ENCODE measurements around the gene BICD2.

BICD2 gene

GRCh38 chr9:92712767-92713166, 51.9 kb downstream of the BICD2 start:
- no peak for DNase-seq (ENCODE audit: low read depth)
- no peak for TF ChIP-seq CTCF (conservative IDR thresholded peaks at IDR 0.05; ENCODE audit: low read depth, low read length)
- no peak overlapping the region for H3K4me3 ChIP-seq (ENCODE audit: low read depth, low read length)

GRCh38 chr9:92711844-92712243, 52.8 kb downstream of the BICD2 start:
- TF ChIP-seq CTCF (conservative IDR thresholded peaks at IDR 0.05; ENCODE audit: low read depth, low read length), result no peak
- H3K4me3 ChIP-seq (ENCODE audit: low read depth, low read length), result no peak overlapping the region
- DNase-seq (ENCODE audit: low read depth), result no peak

GRCh38 chr9:92711146-92711545, 53.5 kb downstream of the BICD2 start:
- no peak for DNase-seq (ENCODE audit: low read depth)
- no peak overlapping the region for H3K4me3 ChIP-seq (ENCODE audit: low read depth, low read length)
- TF ChIP-seq CTCF (conservative IDR thresholded peaks at IDR 0.05; ENCODE audit: low read depth, low read length), result no peak

GRCh38 chr9:92710368-92710767, 54.3 kb downstream of the BICD2 start:
- no peak for TF ChIP-seq CTCF (conservative IDR thresholded peaks at IDR 0.05; ENCODE audit: low read depth, low read length)
- DNase-seq (ENCODE audit: low read depth), result no peak
- H3K4me3 ChIP-seq (ENCODE audit: low read depth, low read length), result no peak overlapping the region

GRCh38 chr9:92709954-92710353, 54.7 kb downstream of the BICD2 start:
- H3K4me3 ChIP-seq (ENCODE audit: low read depth, low read length), result no peak overlapping the region
- DNase-seq (ENCODE audit: low read depth), result no peak
- TF ChIP-seq CTCF (conservative IDR thresholded peaks at IDR 0.05; ENCODE audit: low read depth, low read length), result no peak

GRCh38 chr9:92709240-92709639, 55.4 kb downstream of the BICD2 start:
- TF ChIP-seq CTCF (conservative IDR thresholded peaks at IDR 0.05; ENCODE audit: low read depth, low read length), result no peak
- no peak for DNase-seq (ENCODE audit: low read depth)
- H3K4me3 ChIP-seq (ENCODE audit: low read depth, low read length), result no peak overlapping the region

- DNase-seq (ENCODE audit: low read depth), result no peak
- no peak overlapping the region for H3K4me3 ChIP-seq (ENCODE audit: low read depth, low read length)
- no peak for TF ChIP-seq CTCF (conservative IDR thresholded peaks at IDR 0.05; ENCODE audit: low read depth, low read length)
Observed at GRCh38 chr9:92707530-92707929, 57.1 kb downstream of the BICD2 start.

All from choroid plexus epithelial cell (primary cell).